DOHH2 (cell line): ENCODE results near the gene PIP4K2A.

ENCODE experiments used
- CTCF ChIP-seq: fragments of 200-600 bp; sonication (generic); IDR thresholded peaks from one replicate; pipeline ENCODE4 v1.5.1; 2014; ENCODE audit warnings: antibody characterized with exemption, mild to moderate bottlenecking, low read depth, low read length; ENCODE audit not compliant: poor library complexity, severe bottlenecking
- EZH2phosphoT487 ChIP-seq: fragments of 200-600 bp; sonication (generic); IDR thresholded peaks from 2 replicates; pipeline ENCODE4 v1.6.1; 2017; ENCODE audit warnings: borderline replicate concordance, mild to moderate bottlenecking, antibody characterized with exemption, low read length, moderate library complexity, mixed read lengths

- TF ChIP-seq CTCF = no peak
- TF ChIP-seq EZH2phosphoT487 = no peak
Observed at GRCh38 chr10:22604344-22605126, 109.8 kb downstream of the PIP4K2A start.
